ENCODE measurements around the gene DHPS. TPM values are rescaled to one million over a fixed set of nuclear protein-coding genes. Genes with fewer than 3 reads are reported as not detected.

Gene DHPS
- total and polyA plus RNA-seq, 2 of the 13 experiments (the other 11 are each of a cell fraction or from before 2014, with no cell fraction given), result 43.3 to 84.3 TPM

DNA sequence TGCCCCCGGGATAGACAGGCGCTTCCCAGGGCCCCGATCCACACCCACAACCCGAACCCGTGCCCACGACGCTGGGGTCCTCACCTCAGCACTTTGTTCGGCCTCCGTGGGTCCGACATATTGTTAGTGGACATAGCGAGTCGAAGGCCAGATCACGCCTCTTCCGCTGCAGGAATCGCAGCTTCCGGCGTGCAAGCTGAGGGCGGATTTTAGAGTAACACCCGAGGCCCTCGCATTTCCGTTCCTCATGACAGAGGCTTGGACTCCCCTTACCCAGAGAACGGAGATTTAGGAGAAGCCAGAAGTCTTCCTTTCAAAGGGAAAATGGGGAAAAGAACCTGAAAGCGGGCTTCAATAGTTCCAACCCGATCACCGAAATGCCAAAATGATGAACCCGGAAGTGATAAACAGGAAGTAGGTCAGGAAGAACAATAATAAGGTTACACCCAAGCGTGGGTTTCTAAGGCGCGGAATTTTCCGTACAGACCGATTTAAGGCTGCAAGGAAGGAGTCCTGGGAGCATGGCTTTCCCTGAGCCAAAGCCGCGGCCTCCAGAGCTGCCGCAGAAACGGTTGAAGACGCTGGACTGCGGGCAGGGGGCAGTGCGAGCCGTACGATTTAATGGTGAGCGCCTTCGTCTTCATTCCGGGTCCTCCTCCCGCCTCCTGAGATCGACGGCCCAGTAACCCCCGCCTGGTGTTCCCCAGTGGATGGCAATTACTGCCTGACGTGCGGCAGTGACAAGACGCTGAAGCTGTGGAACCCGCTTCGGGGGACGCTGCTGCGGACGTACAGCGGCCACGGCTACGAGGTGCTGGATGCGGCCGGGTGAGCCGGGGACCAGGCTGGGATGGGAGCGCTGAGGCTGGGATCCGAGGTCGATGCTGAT, 12.2 kb downstream of the DHPS start (continued):
- TF ChIP-seq, protein P1, sequence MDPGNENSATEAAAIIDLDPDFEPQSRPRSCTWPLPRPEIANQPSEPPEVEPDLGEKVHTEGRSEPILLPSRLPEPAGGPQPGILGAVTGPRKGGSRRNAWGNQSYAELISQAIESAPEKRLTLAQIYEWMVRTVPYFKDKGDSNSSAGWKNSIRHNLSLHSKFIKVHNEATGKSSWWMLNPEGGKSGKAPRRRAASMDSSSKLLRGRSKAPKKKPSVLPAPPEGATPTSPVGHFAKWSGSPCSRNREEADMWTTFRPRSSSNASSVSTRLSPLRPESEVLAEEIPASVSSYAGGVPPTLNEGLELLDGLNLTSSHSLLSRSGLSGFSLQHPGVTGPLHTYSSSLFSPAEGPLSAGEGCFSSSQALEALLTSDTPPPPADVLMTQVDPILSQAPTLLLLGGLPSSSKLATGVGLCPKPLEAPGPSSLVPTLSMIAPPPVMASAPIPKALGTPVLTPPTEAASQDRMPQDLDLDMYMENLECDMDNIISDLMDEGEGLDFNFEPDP (CRISPR knock-in tag; conservative IDR thresholded peaks at IDR 0.05), result no peak
- TF ChIP-seq DR1 (CRISPR knock-in tag; IDR thresholded peaks at IDR 0.05), result no peak
- no peak for TF ChIP-seq HHEX (CRISPR knock-in tag; IDR thresholded peaks at IDR 0.05)
- no peak for TF ChIP-seq ZNF121 (CRISPR knock-in tag; IDR thresholded peaks at IDR 0.05)
- TF ChIP-seq TAF15 (IDR thresholded peaks at IDR 0.05; ENCODE audit: low read depth, low read length, poor library complexity, severe bottlenecking), result no peak
- no peak for TF ChIP-seq FOXP4 (CRISPR knock-in tag; IDR thresholded peaks at IDR 0.05)
- no peak; the same call in 1 of the 2 replicates for TF ChIP-seq PITX1 (CRISPR knock-in tag; IDR thresholded peaks at IDR 0.05)
- no peak for TF ChIP-seq NFAT5 (CRISPR knock-in tag; IDR thresholded peaks at IDR 0.05)
- TF ChIP-seq IKZF4 (CRISPR knock-in tag; IDR thresholded peaks at IDR 0.05; ENCODE audit: borderline replicate concordance, low read depth, not compliant biosample characterization), result no peak
- TF ChIP-seq PAXIP1 (CRISPR knock-in tag; conservative IDR thresholded peaks at IDR 0.05), result no peak
- no peak for TF ChIP-seq MAFK (conservative IDR thresholded peaks at IDR 0.05 in 1 of 2, IDR thresholded peaks at IDR 0.05 in 1 of 2; ENCODE audit: low read length in 2 of 2)
- no peak for TF ChIP-seq ZBTB3 (CRISPR knock-in tag; IDR thresholded peaks at IDR 0.05; ENCODE audit: borderline replicate concordance, low read depth)
- peak; percentile 37 for TF ChIP-seq RXRB (CRISPR knock-in tag; IDR thresholded peaks at IDR 0.05; ENCODE audit: borderline replicate concordance)
- TF ChIP-seq ZKSCAN8 (CRISPR knock-in tag; IDR thresholded peaks at IDR 0.05; ENCODE audit: borderline replicate concordance), result no peak; the same call in 1 of the 2 replicates
- TF ChIP-seq ZNF589 (CRISPR knock-in tag; conservative IDR thresholded peaks at IDR 0.05), result no peak
